OCI-LY3 (cell line): ENCODE measurements around the gene AGBL4.

Source experiments
- EZH2phosphoT487 ChIP-seq: fragments of 200-600 bp; shearing (Covaris generic); IDR thresholded peaks from 2 replicates; pipeline ENCODE4 v1.6.1; 2018; ENCODE audit warnings: antibody characterized with exemption, mixed run types, low read depth
- TF ChIP-seq, protein P1 (sequence below): fragments of 200-600, 300-600 bp; sonication (generic); IDR thresholded peaks from 2 replicates; pipeline ENCODE4 v1.5.1; 2014; ENCODE audit warnings: antibody characterized with exemption, low read length, low read depth

DNA sequence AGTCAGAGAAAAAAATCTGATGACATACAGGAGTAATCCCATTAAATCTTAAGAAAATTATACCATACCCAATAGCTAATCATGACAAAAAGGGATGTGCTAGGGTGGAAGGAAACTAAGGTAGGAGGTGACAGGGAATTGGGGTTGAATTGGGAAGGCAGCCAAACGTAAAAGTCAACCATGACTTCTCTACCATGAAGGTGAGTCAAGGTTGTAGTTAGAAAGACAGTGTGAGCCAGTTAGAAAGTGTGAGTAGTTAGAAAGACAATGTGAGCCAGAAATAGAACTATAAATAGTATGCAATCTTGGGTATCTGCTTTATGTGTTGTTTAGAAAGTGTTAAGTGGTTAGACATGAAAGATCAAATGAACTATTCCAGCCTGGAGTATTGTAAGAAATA, 556.8 kb downstream of the AGBL4 start:
- TF ChIP-seq, protein P1, sequence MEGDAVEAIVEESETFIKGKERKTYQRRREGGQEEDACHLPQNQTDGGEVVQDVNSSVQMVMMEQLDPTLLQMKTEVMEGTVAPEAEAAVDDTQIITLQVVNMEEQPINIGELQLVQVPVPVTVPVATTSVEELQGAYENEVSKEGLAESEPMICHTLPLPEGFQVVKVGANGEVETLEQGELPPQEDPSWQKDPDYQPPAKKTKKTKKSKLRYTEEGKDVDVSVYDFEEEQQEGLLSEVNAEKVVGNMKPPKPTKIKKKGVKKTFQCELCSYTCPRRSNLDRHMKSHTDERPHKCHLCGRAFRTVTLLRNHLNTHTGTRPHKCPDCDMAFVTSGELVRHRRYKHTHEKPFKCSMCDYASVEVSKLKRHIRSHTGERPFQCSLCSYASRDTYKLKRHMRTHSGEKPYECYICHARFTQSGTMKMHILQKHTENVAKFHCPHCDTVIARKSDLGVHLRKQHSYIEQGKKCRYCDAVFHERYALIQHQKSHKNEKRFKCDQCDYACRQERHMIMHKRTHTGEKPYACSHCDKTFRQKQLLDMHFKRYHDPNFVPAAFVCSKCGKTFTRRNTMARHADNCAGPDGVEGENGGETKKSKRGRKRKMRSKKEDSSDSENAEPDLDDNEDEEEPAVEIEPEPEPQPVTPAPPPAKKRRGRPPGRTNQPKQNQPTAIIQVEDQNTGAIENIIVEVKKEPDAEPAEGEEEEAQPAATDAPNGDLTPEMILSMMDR: no peak
- no peak for TF ChIP-seq EZH2phosphoT487
